Mononuclear cell (primary cell): ENCODE measurements around the gene HBG1. TPM values are rescaled to one million over a fixed set of nuclear protein-coding genes. Genes with fewer than 3 reads are reported as not detected.

Experiments
- H3K27me3 ChIP-seq: 2 replicates; pipeline ENCODE4 v1.6.0; 2011; ENCODE audit warnings: low read length, control low read depth; ENCODE audit not compliant: insufficient read depth
- H3K4me1 ChIP-seq: 2 replicates; pipeline ENCODE4 v1.5.1; 2011; ENCODE audit warnings: mild to moderate bottlenecking, low read length, control low read depth; ENCODE audit not compliant: insufficient read depth
- H3K4me3 ChIP-seq: 2 replicates; pipeline ENCODE4 v1.5.1; 2011; ENCODE audit warnings: mild to moderate bottlenecking, low read length, moderate library complexity
- H3K9me3 ChIP-seq: 2 replicates; pipeline ENCODE4 v1.5.1; 2011; ENCODE audit warnings: low read depth, mild to moderate bottlenecking, control low read depth, low read length
- total RNA-seq: library from RNA; depleted of rRNA; stranded (reverse); fragments of >200 nt; gene quantifications from one replicate; pipeline ENCODE4 v1.2.3, GENCODE V29; 2012

Gene HBG1
- total RNA-seq, 1 donor, result not detected

GRCh38 chr11:5283882-5284281 is 34.2 kb upstream of the HBG1 start:
- H3K9me3 ChIP-seq, result no peaks in the 10 kb centered on the region
- no peaks in the 10 kb centered on the region for H3K4me1 ChIP-seq
- H3K4me3 ChIP-seq, result no peak overlapping the region
- H3K27me3 ChIP-seq, result no peaks in the 10 kb centered on the region

- H3K4me3 ChIP-seq, result no peak overlapping the region
- no peaks in the 10 kb centered on the region for H3K9me3 ChIP-seq
- H3K4me1 ChIP-seq, result no peaks in the 10 kb centered on the region
- H3K27me3 ChIP-seq, result no peaks in the 10 kb centered on the region
These were observed 33.4 kb upstream of the HBG1 start for GRCh38 chr11:5283086-5283485.

- no peaks in the 10 kb centered on the region for H3K4me1 ChIP-seq
- no peak overlapping the region for H3K4me3 ChIP-seq
- H3K27me3 ChIP-seq, result no peaks in the 10 kb centered on the region
These were observed 33.0 kb upstream of the HBG1 start for GRCh38 chr11:5282628-5283027.

GRCh38 chr11:5281596-5281995 is 31.9 kb upstream of the HBG1 start:
- Histone ChIP-seq H3K4me3 (no peak overlapping the region), H3K9me3 (no peaks in the 10 kb centered on the region), H3K4me1 (no peaks in the 10 kb centered on the region), H3K27me3 (no peaks in the 10 kb centered on the region)

More at GRCh38 chr11:5282628-5283027, 33.0 kb upstream of the HBG1 start:
- H3K9me3 ChIP-seq, result no peaks in the 10 kb centered on the region

- no peak overlapping the region for H3K4me3 ChIP-seq
- no peaks in the 10 kb centered on the region for H3K9me3 ChIP-seq
- H3K4me1 ChIP-seq, result no peaks in the 10 kb centered on the region
- H3K27me3 ChIP-seq, result no peaks in the 10 kb centered on the region
These were observed 31.0 kb upstream of the HBG1 start for GRCh38 chr11:5280582-5281102.

- no peaks in the 10 kb centered on the region for H3K9me3 ChIP-seq
- H3K4me1 ChIP-seq, result no peaks in the 10 kb centered on the region
- H3K4me3 ChIP-seq, result no peak overlapping the region
- H3K27me3 ChIP-seq, result no peaks in the 10 kb centered on the region
These were observed 29.9 kb upstream of the HBG1 start for GRCh38 chr11:5279471-5280090.

GRCh38 chr11:5277807-5278382 is 28.2 kb upstream of the HBG1 start:
- Histone ChIP-seq H3K4me3 (no peak overlapping the region), H3K4me1 (no peaks in the 10 kb centered on the region), H3K27me3 (no peaks in the 10 kb centered on the region), H3K9me3 (no peaks in the 10 kb centered on the region)

- Histone ChIP-seq H3K4me3 (no peak overlapping the region), H3K4me1 (no peaks in the 10 kb centered on the region), H3K9me3 (no peaks in the 10 kb centered on the region), H3K27me3 (no peaks in the 10 kb centered on the region)
These were observed 27.0 kb upstream of the HBG1 start for GRCh38 chr11:5276697-5277096.

GRCh38 chr11:5275369-5276110 is 25.9 kb upstream of the HBG1 start:
- H3K4me1 ChIP-seq, result no peaks in the 10 kb centered on the region
- no peak overlapping the region for H3K4me3 ChIP-seq
- H3K27me3 ChIP-seq, result no peaks in the 10 kb centered on the region
- H3K9me3 ChIP-seq, result no peaks in the 10 kb centered on the region

- Histone ChIP-seq H3K4me1 (no peaks in the 10 kb centered on the region), H3K27me3 (no peaks in the 10 kb centered on the region), H3K9me3 (no peaks in the 10 kb centered on the region), H3K4me3 (no peak overlapping the region)
These were observed 24.7 kb upstream of the HBG1 start for GRCh38 chr11:5274395-5274794.

- H3K4me3 ChIP-seq, result no peak overlapping the region
- no peaks in the 10 kb centered on the region for H3K27me3 ChIP-seq
- H3K9me3 ChIP-seq, result no peaks in the 10 kb centered on the region
- H3K4me1 ChIP-seq, result no peaks in the 10 kb centered on the region
These were observed 22.8 kb upstream of the HBG1 start for GRCh38 chr11:5272395-5273017.

GRCh38 chr11:5269715-5270147 is 20.1 kb upstream of the HBG1 start, which contains the start of gene HBE1:
TSS of gene HBE1 (minus strand) at chr11:5269945. CDS start at chr11:5269890, 55 bp downstream.
- no peaks in the 10 kb centered on the region for H3K9me3 ChIP-seq
- H3K4me1 ChIP-seq, result no peaks in the 10 kb centered on the region
- H3K4me3 ChIP-seq, result no peak within 1 kb of the TSS
- no peaks in the 10 kb centered on the region for H3K27me3 ChIP-seq

- no peaks in the 10 kb centered on the region for H3K4me1 ChIP-seq
- no peak overlapping the region for H3K4me3 ChIP-seq
- H3K9me3 ChIP-seq, result no peaks in the 10 kb centered on the region
- no peaks in the 10 kb centered on the region for H3K27me3 ChIP-seq
These were observed 17.4 kb upstream of the HBG1 start for GRCh38 chr11:5267033-5267563.

- Histone ChIP-seq H3K4me1 (no peaks in the 10 kb centered on the region), H3K4me3 (no peak overlapping the region), H3K27me3 (no peaks in the 10 kb centered on the region), H3K9me3 (no peaks in the 10 kb centered on the region)
These were observed 17.0 kb upstream of the HBG1 start for GRCh38 chr11:5266609-5267008.

- H3K4me3 ChIP-seq, result no peak overlapping the region
- H3K4me1 ChIP-seq, result no peaks in the 10 kb centered on the region
- H3K27me3 ChIP-seq, result no peaks in the 10 kb centered on the region
- no peaks in the 10 kb centered on the region for H3K9me3 ChIP-seq
These were observed 16.2 kb upstream of the HBG1 start for GRCh38 chr11:5265832-5266231.
